Measurements from ENCODE around the gene CNNM3.

CNNM3 gene

GRCh38 chr2:96866986-96867755 lies 51.1 kb downstream of the CNNM3 start:
- DNase-seq, result no peak

DNA sequence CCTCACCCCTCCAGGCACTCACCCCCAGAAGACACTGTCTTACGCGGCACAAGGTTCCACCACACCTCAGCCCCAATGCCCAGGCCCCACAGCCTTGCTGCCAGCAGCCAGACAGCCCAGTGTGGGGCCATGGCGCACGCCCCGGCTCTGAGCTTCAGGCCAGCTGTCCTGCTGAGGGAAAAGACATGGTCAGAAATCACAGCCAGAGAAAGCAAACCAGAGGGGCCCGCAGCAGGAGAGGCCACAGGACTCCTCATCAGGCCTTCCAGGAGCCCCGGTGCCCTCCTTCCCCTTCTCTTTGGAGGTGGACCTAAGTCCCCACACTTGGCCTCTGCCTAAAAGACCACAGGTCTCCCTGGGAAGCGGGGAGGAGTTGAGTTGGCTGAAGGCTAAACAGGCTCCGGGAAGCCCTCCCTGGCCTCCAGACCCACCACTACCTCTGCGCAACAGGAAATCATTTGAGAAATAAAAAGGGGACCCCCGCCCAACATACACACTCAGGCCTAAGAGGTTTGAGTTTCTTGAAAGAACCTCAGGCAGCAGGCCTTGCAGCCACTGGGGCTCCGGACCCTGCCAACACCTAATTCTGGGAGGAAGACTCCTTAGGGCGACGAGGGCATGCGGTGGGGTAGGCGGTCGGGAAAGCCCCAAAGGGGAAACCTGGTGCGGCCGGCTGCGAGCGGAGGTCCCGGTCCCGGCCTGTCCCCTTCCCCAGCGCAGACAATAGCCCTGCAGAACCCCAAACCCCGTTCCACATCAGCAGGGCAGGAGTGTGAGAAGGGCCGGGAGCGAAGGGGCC lies 51.9 kb downstream of the CNNM3 start:
- no peak for DNase-seq

- peak; percentile 64 to 75 for DNase-seq
Measured at GRCh38 chr2:96868555-96869280, 52.6 kb downstream of the CNNM3 start.

- no peak for DNase-seq
Measured at GRCh38 chr2:96869281-96869821, 53.3 kb downstream of the CNNM3 start.

GRCh38 chr2:96869822-96870625 lies 54.0 kb downstream of the CNNM3 start, which contains the start of gene SEMA4C:
Gene SEMA4C, minus strand, starts transcription at chr2:96870080. Its CDS starts 2,194 bp downstream, at chr2:96867886.
- peak; percentile 48 to 58 for DNase-seq

- DNase-seq, result peak; percentile 54 to 58
Measured at GRCh38 chr2:96870626-96871255, 54.7 kb downstream of the CNNM3 start.

DNA sequence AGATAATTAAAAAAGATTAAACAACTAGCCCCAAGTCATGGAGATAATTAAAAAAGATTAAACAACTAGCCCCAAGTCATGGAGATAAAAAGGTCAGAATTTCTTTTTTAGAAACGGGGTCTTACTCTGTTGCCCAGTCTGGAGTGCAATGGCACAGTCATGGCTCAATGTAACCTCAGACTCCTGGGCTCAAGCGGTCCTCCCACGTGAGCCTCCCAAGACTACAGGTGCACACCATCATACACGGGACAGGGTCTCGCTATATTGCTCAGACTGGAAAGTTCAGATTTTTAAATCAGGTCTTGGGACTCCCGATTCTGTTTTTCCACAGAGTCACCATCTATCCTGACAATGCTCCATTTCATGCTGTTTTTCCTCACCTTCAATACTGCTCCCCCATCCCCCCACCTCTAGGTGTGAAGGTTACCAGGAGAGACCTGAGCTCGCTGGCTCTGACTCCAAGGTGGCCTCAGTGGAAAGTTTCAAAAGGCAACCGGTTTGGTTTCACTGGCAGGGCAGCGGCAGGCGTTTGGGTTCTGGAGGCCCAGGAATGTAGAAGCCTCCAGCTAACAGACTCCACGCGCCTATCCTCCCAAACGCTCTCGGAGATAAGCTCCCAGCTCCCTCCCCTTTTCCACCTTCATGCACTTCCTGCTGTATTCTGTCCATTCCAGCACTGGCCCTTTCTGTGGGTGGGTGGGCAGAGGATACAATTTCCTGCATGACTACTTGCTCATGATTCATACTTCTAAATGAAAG lies 56.7 kb downstream of the CNNM3 start:
- DNase-seq, result no peak

DNA sequence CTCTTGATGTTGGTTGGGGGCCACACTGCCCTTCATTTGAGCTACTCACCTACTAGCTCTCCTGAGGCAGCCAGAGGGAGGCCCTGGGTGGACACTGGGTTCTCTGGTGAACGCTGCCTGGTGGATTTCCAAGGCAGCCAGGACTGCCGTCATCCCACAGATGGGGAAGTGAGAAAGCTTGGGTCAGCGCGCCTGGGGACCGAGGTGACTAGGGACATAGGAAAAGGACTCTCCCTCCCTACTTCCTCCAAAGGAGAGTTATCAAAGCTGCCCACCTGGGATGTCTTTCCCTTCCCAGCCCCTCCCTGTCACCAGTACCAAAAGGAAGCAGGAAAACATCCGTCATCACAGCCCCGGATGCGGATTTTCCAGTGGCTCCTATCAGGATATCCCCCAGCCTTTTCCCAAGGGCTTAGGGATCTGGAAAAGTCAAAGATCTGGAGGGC lies 57.6 kb downstream of the CNNM3 start:
- DNase-seq, result no peak

DNA sequence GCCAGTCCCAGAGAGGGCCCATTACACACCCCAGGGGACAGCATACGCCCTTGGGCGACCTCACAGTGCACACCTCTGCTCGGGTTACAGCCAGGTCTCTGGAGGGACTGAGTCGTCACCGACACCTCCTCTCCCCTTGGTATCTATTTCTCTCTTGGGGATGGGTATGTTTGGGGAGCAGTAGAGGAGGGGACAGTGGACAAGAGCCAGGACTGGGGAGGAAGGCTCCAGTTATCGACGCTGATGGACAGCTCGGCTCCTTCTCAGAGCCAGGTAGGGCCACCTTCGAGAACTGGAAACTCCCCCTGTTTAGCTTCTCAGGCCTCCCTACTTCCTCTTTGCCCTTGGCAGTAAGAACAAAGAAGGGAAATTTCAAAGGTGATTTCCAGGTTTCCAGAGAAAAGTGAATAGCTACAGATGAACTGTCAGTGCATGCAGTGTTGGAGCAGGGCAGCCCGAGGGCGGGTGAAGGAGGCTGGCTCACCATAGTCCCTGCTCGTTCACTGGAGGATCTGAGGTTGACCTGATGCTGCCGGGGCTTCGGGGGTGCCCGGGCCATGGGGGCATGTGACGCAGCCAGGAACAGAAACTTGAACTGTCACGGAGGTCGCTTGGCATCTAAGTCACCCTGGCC lies 58.2 kb downstream of the CNNM3 start:
- DNase-seq, result peak in 1 of 2 donors; percentile 31

DNA sequence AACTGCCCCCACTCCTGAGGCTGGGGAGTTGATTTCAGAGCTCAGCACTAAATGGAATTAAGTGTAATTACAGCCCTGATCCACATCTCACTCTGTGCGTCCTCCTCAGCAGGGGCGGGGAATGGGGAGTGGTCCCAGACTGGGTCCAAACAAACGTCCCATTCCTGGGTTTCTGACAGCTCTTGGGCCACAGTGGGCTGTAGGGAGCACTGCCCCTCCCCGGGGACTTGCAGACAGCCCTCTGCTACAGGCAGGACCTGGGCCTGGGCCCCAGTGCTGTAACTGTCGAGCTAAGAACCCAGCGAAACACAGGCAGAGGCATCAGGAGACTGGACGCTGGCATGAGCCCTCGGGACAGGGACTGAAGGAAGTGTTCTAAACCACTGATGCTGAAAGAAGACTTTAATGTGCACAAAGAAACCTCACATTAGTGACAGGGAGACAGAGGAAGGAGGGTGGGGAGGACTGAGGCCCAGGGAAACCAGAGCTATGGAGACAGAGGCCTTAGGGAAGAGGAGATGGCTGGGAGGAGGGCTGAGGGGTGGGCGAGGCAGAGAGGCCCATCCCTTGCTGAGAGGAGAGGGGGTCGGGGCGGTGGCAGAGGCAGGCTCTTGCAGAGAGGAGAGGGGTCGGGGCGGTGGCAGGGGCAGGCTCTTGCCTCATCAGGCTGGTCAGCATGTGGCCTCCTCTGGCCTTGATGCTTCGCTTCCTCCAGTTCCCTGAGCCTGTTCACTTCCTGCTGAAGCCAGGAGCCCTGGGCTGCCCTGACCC lies 59.6 kb downstream of the CNNM3 start:
- DNase-seq, result no peak

GRCh38 chr2:96876269-96877041 lies 60.4 kb downstream of the CNNM3 start:
- DNase-seq, result no peak

- no peak for DNase-seq
Measured at GRCh38 chr2:96877042-96877451, 61.0 kb downstream of the CNNM3 start.

GRCh38 chr2:96877631-96878092 lies 61.6 kb downstream of the CNNM3 start:
- no peak for DNase-seq

- no peak for DNase-seq
Measured at GRCh38 chr2:96878171-96878570, 62.1 kb downstream of the CNNM3 start.

- DNase-seq, result no peak
Measured at GRCh38 chr2:96878796-96879544, 62.9 kb downstream of the CNNM3 start.

DNA sequence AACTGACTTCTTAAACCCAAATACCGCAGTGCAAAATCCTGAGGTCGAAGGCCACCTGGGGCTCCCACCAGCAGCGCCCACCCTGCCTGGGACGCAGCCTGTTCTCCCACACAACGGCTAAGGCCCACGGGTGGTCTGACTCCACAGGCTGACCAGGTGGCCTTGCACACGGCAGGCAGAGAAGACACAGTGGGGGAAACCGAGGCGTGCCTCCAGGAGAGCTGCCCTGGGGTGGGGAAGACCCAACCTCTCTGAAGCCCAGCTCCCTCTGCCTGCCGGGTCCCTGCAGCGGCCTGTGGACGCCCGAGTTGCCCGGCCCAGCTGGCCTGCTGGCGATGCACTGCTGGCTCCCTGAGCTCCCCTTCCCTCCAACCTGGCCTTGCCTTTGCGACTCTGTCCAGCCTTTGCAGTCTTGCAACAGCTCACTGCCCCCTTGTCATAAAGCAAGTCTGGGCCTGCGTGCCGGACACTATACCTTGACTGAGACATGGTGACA lies 63.5 kb downstream of the CNNM3 start:
- no peak for DNase-seq

DNA sequence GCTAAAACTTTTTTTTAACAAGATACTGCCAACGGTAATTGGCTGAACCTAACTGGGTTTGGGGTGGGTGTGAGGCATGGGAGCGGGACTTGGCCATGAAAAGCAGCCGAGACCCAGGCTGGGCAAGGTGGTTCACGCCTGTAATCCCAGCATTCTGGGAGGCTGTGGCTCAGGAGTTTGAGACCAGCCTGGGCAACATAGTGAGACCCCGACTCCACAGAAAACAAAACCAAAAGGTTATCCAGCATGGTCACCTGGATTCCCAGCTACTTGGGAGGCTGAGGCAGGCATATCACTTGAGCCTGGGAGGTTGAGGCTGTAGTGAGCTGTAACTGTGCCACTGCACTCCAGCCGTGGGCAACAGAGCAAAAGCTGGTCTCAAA lies 64.8 kb downstream of the CNNM3 start:
- DNase-seq, result no peak

Data from stimulated activated CD4-positive, alpha-beta T cell treated with anti-CD3 and anti-CD28 coated beads, Interleukin-2, amount 100 ng/mL, for 24 hours (primary cell).